ENCODE data around the gene LONP2.

DNA sequence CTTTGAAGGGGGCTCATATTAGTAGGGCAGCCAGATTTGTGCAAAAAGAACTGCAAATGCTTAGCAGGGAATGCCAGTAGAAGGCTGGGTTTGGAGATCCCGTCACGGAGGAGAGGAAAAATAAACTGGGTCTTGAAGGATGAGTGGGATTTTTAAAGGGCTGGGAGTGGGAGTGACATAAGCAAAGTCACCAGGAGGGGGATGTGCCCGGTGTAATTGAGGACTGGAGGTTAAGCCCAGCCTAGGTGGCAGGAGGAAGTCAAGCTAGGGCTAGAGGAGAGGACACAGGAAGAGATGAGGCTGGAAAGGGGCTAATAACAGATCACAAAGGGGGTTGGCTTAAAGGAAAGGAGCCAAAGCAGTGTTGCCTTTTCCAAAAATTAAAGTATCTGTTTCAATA is 23.2 kb upstream of the LONP2 start:
- TF ChIP-seq, protein P1, sequence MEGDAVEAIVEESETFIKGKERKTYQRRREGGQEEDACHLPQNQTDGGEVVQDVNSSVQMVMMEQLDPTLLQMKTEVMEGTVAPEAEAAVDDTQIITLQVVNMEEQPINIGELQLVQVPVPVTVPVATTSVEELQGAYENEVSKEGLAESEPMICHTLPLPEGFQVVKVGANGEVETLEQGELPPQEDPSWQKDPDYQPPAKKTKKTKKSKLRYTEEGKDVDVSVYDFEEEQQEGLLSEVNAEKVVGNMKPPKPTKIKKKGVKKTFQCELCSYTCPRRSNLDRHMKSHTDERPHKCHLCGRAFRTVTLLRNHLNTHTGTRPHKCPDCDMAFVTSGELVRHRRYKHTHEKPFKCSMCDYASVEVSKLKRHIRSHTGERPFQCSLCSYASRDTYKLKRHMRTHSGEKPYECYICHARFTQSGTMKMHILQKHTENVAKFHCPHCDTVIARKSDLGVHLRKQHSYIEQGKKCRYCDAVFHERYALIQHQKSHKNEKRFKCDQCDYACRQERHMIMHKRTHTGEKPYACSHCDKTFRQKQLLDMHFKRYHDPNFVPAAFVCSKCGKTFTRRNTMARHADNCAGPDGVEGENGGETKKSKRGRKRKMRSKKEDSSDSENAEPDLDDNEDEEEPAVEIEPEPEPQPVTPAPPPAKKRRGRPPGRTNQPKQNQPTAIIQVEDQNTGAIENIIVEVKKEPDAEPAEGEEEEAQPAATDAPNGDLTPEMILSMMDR (IDR thresholded peaks at IDR 0.05), result no peak
- no peak for TF ChIP-seq POLR2A (IDR thresholded peaks at IDR 0.05)
